Endodermal cell (in vitro differentiated cells): ENCODE data around the gene PRUNE2. TPM values are rescaled to one million over a fixed set of nuclear protein-coding genes. Genes with fewer than 3 reads are reported as not detected.
"Not testable (repeated sequence)": the region's sequence is repeated elsewhere in the genome, so short reads cannot be mapped to it uniquely, and the experiment has no call there.

Experiments
- DNase-seq: peaks from one replicate; pipeline ENCODE4 v3.0.0-alpha.2; 2017
- H3K27ac ChIP-seq: 2 replicates; pipeline ENCODE4 v1.5.1; 2013; ENCODE audit warnings: mild to moderate bottlenecking, low read depth, low read length, moderate library complexity
- H3K27me3 ChIP-seq: 2 replicates; pipeline ENCODE4 v1.6.1; 2013; ENCODE audit warnings: mild to moderate bottlenecking, low read length, moderate library complexity; ENCODE audit not compliant: insufficient read depth, control insufficient read depth, poor library complexity, severe bottlenecking
- H3K36me3 ChIP-seq: 2 replicates; pipeline ENCODE4 v1.7.0; 2013; ENCODE audit warnings: mild to moderate bottlenecking, low read length, moderate library complexity; ENCODE audit not compliant: control insufficient read depth, insufficient read depth
- H3K4me1 ChIP-seq: one replicate; pipeline ENCODE4 v1.7.0; 2013; ENCODE audit warnings: low read length; ENCODE audit not compliant: control insufficient read depth, insufficient read depth
- H3K4me3 ChIP-seq: 2 replicates; pipeline ENCODE4 v1.5.1; 2013; ENCODE audit warnings: mild to moderate bottlenecking, low read length, moderate library complexity
- H3K9ac ChIP-seq: 2 replicates; pipeline ENCODE4 v1.6.1; 2013; ENCODE audit warnings: mild to moderate bottlenecking, low read length, moderate library complexity; ENCODE audit not compliant: poor library complexity, severe bottlenecking; ENCODE audit errors: extremely low read depth
- H3K9me3 ChIP-seq: 2 replicates; pipeline ENCODE4 v1.6.1; 2013; ENCODE audit warnings: mild to moderate bottlenecking, low read length, moderate library complexity; ENCODE audit not compliant: control insufficient read depth
- H3K27ac Mint-ChIP-seq: 2 replicates; pipeline ENCODE4 v1.8.0; 2020; ENCODE audit warnings: mixed read lengths
- H3K27me3 Mint-ChIP-seq: 2 replicates; pipeline ENCODE4 v1.8.0; 2021; ENCODE audit warnings: mild to moderate bottlenecking, mixed read lengths; ENCODE audit not compliant: insufficient read depth
- H3K36me3 Mint-ChIP-seq: 2 replicates; pipeline ENCODE4 v1.8.0; 2020; ENCODE audit warnings: low read depth, mixed read lengths
- H3K4me1 Mint-ChIP-seq: 2 replicates; pipeline ENCODE4 v1.8.0; 2020; ENCODE audit warnings: mixed read lengths
- H3K4me3 Mint-ChIP-seq: 2 replicates; pipeline ENCODE4 v1.8.0; 2020; ENCODE audit warnings: mild to moderate bottlenecking, moderate library complexity, mixed read lengths
- H3K9me3 Mint-ChIP-seq: 2 replicates; pipeline ENCODE4 v1.8.0; 2020; ENCODE audit warnings: mild to moderate bottlenecking, mixed read lengths
- WGBS, 2 experiments: methylation state at CpG; one replicate each; pipeline versions ENCODE4 v1.1.5 to v1.1.7; 2013; ENCODE audit warnings: missing lambda C conversion rate in 2 of 2, mixed read lengths in 1 of 2; ENCODE audit not compliant: insufficient coverage in 1 of 2, insufficient read length in 1 of 2; 5-methylcytosine and 5-hydroxymethylcytosine counted together
- total RNA-seq, 2 donors: library from RNA; stranded (reverse); fragmentation: NEBNext Ultra II Directional in 1 of 2; extraction: Animal tissue kit (Norgen Biotek cat#: 25700) in 1 of 2; gene quantifications; 2 replicates in 1 of 2; 3 replicates in 1 of 2; pipeline ENCODE4 v1.2.1, GENCODE V29; 2021
- TF ChIP-seq, protein P1 (sequence below): fragments of 200-600 bp; sonication (generic); conservative IDR thresholded peaks from 2 replicates; pipeline ENCODE4 v1.5.0; 2021; ENCODE audit warnings: antibody characterized with exemption, mild to moderate bottlenecking

Gene PRUNE2
- total RNA-seq, 2 donors from 2014 or later: 4.1 to 6.8 TPM

DNA sequence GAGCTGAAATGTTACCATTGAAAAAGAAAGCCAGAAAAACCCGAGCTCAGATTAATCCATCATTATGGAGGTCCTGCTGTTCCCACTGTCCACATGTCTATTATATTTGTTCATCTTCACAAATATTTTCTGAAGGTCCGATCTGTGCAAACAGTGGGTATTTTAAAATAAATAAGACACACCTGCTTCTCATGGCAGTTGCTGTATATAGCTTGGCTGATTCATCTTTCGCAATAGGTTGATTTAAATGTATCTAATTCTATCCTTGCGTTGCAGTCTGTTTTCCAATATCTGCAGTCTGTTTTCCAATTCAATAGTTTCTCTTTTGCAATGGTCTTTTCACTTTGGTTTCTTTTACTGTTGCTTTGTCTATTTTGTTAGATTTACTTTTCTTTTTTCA lies 229.1 kb downstream of the PRUNE2 start:
- WGBS, 2 experiments: 94 to 100% methylated on average over 3 to 4 of the region's 4 CpGs
- no peaks in the 10 kb centered on the region for H3K4me1 ChIP-seq
- no peak overlapping the region for H3K4me3 ChIP-seq
- H3K36me3 ChIP-seq: no peaks in the 10 kb centered on the region
- H3K9ac ChIP-seq: no peak overlapping the region
- no peaks in the 10 kb centered on the region for H3K4me1 Mint-ChIP-seq
- no peak overlapping the region for H3K27ac Mint-ChIP-seq
- H3K9me3 ChIP-seq: no peaks in the 10 kb centered on the region
- no peaks in the 10 kb centered on the region for H3K27me3 ChIP-seq
- no peaks in the 10 kb centered on the region for H3K36me3 Mint-ChIP-seq
- no peak overlapping the region for H3K4me3 Mint-ChIP-seq
- no peak for DNase-seq
- TF ChIP-seq, protein P1, sequence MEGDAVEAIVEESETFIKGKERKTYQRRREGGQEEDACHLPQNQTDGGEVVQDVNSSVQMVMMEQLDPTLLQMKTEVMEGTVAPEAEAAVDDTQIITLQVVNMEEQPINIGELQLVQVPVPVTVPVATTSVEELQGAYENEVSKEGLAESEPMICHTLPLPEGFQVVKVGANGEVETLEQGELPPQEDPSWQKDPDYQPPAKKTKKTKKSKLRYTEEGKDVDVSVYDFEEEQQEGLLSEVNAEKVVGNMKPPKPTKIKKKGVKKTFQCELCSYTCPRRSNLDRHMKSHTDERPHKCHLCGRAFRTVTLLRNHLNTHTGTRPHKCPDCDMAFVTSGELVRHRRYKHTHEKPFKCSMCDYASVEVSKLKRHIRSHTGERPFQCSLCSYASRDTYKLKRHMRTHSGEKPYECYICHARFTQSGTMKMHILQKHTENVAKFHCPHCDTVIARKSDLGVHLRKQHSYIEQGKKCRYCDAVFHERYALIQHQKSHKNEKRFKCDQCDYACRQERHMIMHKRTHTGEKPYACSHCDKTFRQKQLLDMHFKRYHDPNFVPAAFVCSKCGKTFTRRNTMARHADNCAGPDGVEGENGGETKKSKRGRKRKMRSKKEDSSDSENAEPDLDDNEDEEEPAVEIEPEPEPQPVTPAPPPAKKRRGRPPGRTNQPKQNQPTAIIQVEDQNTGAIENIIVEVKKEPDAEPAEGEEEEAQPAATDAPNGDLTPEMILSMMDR: no peak
- no peaks in the 10 kb centered on the region for H3K27me3 Mint-ChIP-seq
- H3K9me3 Mint-ChIP-seq: peaks cover 9% of the 10 kb centered on the region
- H3K27ac ChIP-seq: no peak overlapping the region

DNA sequence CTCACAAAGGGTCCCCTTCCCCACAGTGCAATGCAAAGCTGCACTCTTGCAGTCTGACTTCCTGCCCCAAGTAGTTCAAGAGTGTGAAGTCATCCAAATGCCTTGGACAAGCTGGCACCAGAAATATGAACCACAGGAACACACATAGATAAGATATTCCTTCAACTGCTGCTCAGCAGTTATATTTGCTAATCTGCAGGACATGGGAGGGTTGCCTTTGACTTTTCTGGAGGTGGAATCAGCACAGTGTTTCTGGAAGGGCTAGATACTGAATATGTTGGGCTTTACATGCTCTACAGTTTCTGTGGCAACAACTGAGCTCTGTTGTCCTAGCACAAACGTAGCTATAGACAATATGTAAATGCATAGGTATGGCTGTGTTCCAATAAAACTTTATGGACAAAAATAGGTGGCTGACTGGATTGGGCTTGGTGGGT lies 238.4 kb downstream of the PRUNE2 start:
- no peak overlapping the region for H3K27ac Mint-ChIP-seq
- H3K4me3 ChIP-seq: no peak overlapping the region

DNA sequence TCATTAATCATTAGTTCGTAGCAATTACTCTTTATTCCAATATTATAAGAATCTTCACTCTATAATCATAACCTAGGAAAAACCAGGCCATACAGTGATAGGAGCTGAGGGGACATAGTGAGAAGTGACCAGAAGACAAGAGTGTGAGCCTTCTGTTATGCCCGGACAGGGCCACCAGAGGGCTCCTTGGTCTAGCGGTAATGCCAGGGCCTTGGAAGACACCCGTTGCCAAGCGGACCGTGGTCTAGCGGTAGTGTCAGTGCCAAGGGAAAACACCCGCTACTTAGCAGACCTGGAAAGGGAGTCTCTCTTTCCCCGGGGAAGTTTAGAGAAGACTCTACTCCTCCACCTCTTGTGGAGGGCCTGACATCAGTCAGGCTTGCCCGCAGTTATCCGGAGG lies 239.9 kb downstream of the PRUNE2 start:
- peaks cover 18% of the 10 kb centered on the region for H3K4me1 Mint-ChIP-seq

More for the DNA sequence above, 238.4 kb downstream of the PRUNE2 start:
- Histone ChIP-seq H3K9me3 (no peaks in the 10 kb centered on the region), H3K4me1 (no peaks in the 10 kb centered on the region), H3K9ac (no peak overlapping the region), H3K27me3 (no peaks in the 10 kb centered on the region), H3K36me3 (no peaks in the 10 kb centered on the region), H3K27ac (no peak overlapping the region)
- Mint-ChIP-seq H3K4me1 (peaks cover 13% of the 10 kb centered on the region), H3K9me3 (peaks cover 9% of the 10 kb centered on the region), H3K36me3 (peaks cover 4% of the 10 kb centered on the region), H3K27me3 (peaks cover 6% of the 10 kb centered on the region), H3K4me3 (no peak overlapping the region)
- WGBS, 2 experiments: 83 to 100% methylated on average over 1 of the region's 1 CpG
- DNase-seq: no peak
- TF ChIP-seq, protein P1: no peak

More for the DNA sequence above, 239.9 kb downstream of the PRUNE2 start:
- not testable (repeated sequence) for H3K4me1 ChIP-seq, H3K36me3 ChIP-seq, H3K4me3 ChIP-seq, H3K4me3 Mint-ChIP-seq, H3K36me3 Mint-ChIP-seq, H3K27ac Mint-ChIP-seq, H3K9me3 ChIP-seq, H3K9ac ChIP-seq, H3K27me3 ChIP-seq, H3K27ac ChIP-seq, H3K27me3 Mint-ChIP-seq
- peaks cover 17% of the 10 kb centered on the region for H3K9me3 Mint-ChIP-seq
- DNase-seq: peak; percentile 84
- TF ChIP-seq, protein P1: peak; percentile 81
- WGBS, 2 experiments: 41 to 49% methylated on average over 7 to 11 of the region's 11 CpGs
